Naive thymus-derived CD8-positive, alpha-beta T cell (primary cell): ENCODE measurements around the gene DAW1. TPM values are rescaled to one million over a fixed set of nuclear protein-coding genes. Genes with fewer than 3 reads are reported as not detected.

Experiments used
- ATAC-seq, 2 donors: fragments of 150-1000 bp; cut with Tn5 transposase in 1 of 2; sonication (Bioruptor Pico), chemical (Tn5 transposase) in 1 of 2; 1 replicate in 1 of 2; 2 replicates in 1 of 2; pipeline ENCODE4 v1.10.0; 2021; ENCODE audit warnings: mild to moderate bottlenecking in 2 of 2, moderate library complexity in 2 of 2
- POLR2A ChIA-PET: fragments of 350-600 bp; sonication (Branson Sonifier 250); formaldehyde crosslinking; loops from one replicate; lab custom pipeline; 2021; ENCODE audit warnings: antibody characterized with exemption; lab: Charles Lee
- DNase-seq, 10 donors: peaks; one replicate each; pipeline versions ENCODE4 v3.0.0 to v3.0.0-alpha.2; 2020 to 2022
- H3K27ac Mint-ChIP-seq, 10 donors: one replicate each; pipeline ENCODE4 v1.8.0; 2020 to 2022; ENCODE audit warnings: mild to moderate bottlenecking in 10 of 10, mixed read lengths in 10 of 10, moderate library complexity in 4 of 10, inconsistent platforms in 1 of 10
- H3K27me3 Mint-ChIP-seq, 5 donors: one replicate each; pipeline ENCODE4 v1.8.0; 2021 to 2022; ENCODE audit warnings: mixed read lengths in 5 of 5
- H3K36me3 Mint-ChIP-seq, 3 donors: one replicate each; pipeline ENCODE4 v1.8.0; 2020 to 2022; ENCODE audit warnings: mixed read lengths in 3 of 3, mild to moderate bottlenecking in 2 of 3, inconsistent platforms in 1 of 3
- H3K4me1 Mint-ChIP-seq, 4 donors: one replicate each; pipeline ENCODE4 v1.8.0; 2021 to 2022; ENCODE audit warnings: mixed read lengths in 4 of 4
- H3K4me3 Mint-ChIP-seq, 10 donors: one replicate each; pipeline ENCODE4 v1.8.0; 2020 to 2022; ENCODE audit warnings: mild to moderate bottlenecking in 10 of 10, mixed read lengths in 10 of 10, moderate library complexity in 6 of 10, inconsistent platforms in 1 of 10
- H3K9me3 Mint-ChIP-seq, 9 donors: one replicate each; pipeline ENCODE4 v1.8.0; 2020 to 2022; ENCODE audit warnings: mixed read lengths in 9 of 9, mild to moderate bottlenecking in 3 of 9, inconsistent platforms in 1 of 9, moderate library complexity in 1 of 9
- polyA plus RNA-seq, 3 donors: library from polyadenylated mRNA; unstranded; fragments of 300-500 nt; fragmentation: Illumina TruSeq; gene quantifications; one replicate each; pipeline ENCODE4 v1.2.3, GENCODE V29; 2021
- total RNA-seq, 8 experiments: library from RNA in 2 of 8; stranded (reverse) in 2 of 8; gene quantifications; one replicate each; pipeline ENCODE4 v1.2.3 and lab custom pipeline; 2021 to 2026

Gene DAW1
- total and polyA plus RNA-seq, 5 experiments from 2014 or later, result not detected

- ATAC-seq, result no peak
These were observed 68.0 kb downstream of the DAW1 start for GRCh38 chr2:227939271-227940027.

GRCh38 chr2:227942021-227942420 is 70.6 kb downstream of the DAW1 start:
- H3K36me3 Mint-ChIP-seq, result no peaks in the 10 kb centered on the region
- no peaks in the 10 kb centered on the region for H3K4me1 Mint-ChIP-seq
- no peak overlapping the region for H3K27ac Mint-ChIP-seq
- DNase-seq, result no peak
- peaks cover 0 to 17% (median 6%) of the 10 kb centered on the region in 9 donors for H3K9me3 Mint-ChIP-seq
- POLR2A ChIA-PET, result no interaction called here
- H3K4me3 Mint-ChIP-seq, result no peak overlapping the region
- peaks cover 0 to 13% (median 5%) of the 10 kb centered on the region in 5 donors for H3K27me3 Mint-ChIP-seq
- no peak for ATAC-seq

More at GRCh38 chr2:227939271-227940027, 68.0 kb downstream of the DAW1 start:
- H3K4me1 Mint-ChIP-seq, result no peaks in the 10 kb centered on the region
- no peak for DNase-seq
- peaks cover 0 to 10% (median 5%) of the 10 kb centered on the region in 9 donors for H3K9me3 Mint-ChIP-seq
- no peak overlapping the region for H3K27ac Mint-ChIP-seq
- H3K36me3 Mint-ChIP-seq, result peaks cover 0 to 4% (median 0%) of the 10 kb centered on the region in 3 donors
- no peak overlapping the region for H3K4me3 Mint-ChIP-seq
- peaks cover 0 to 19% (median 7%) of the 10 kb centered on the region in 5 donors for H3K27me3 Mint-ChIP-seq
- POLR2A ChIA-PET, result no interaction called here

- no peak for ATAC-seq
- Mint-ChIP-seq H3K4me3 (no peak overlapping the region), H3K36me3 (no peaks in the 10 kb centered on the region), H3K4me1 (no peaks in the 10 kb centered on the region), H3K27me3 (peaks cover 0 to 13% (median 2%) of the 10 kb centered on the region in 5 donors), H3K9me3 (peaks cover 0 to 17% (median 6%) of the 10 kb centered on the region in 9 donors), H3K27ac (no peak overlapping the region)
- POLR2A ChIA-PET, result no interaction called here
- DNase-seq, result no peak
These were observed 71.5 kb downstream of the DAW1 start for GRCh38 chr2:227942965-227943364.

- no peak for ATAC-seq
- POLR2A ChIA-PET, result no interaction called here
- no peak for DNase-seq
- Mint-ChIP-seq H3K4me1 (no peaks in the 10 kb centered on the region), H3K27ac (no peak overlapping the region), H3K4me3 (no peak overlapping the region), H3K9me3 (peaks cover 0 to 10% (median 2%) of the 10 kb centered on the region in 9 donors), H3K27me3 (no peaks in the 10 kb centered on the region), H3K36me3 (no peaks in the 10 kb centered on the region)
These were observed 88.9 kb downstream of the DAW1 start for GRCh38 chr2:227960317-227960716.

- POLR2A ChIA-PET, result no interaction called here
- ATAC-seq, result no peak
These were observed 100.3 kb downstream of the DAW1 start for GRCh38 chr2:227971619-227972230.

GRCh38 chr2:227973241-227973640 is 101.8 kb downstream of the DAW1 start:
- no peak overlapping the region for H3K4me3 Mint-ChIP-seq
- DNase-seq (no peak), ATAC-seq (no peak)
- POLR2A ChIA-PET, result no interaction called here
- H3K4me1 Mint-ChIP-seq, result no peaks in the 10 kb centered on the region
- H3K27ac Mint-ChIP-seq, result no peak overlapping the region
- H3K36me3 Mint-ChIP-seq, result no peaks in the 10 kb centered on the region
- H3K9me3 Mint-ChIP-seq, result peaks cover 0 to 6% (median 0%) of the 10 kb centered on the region in 9 donors
- peaks cover 0 to 8% (median 2%) of the 10 kb centered on the region in 5 donors for H3K27me3 Mint-ChIP-seq

More at GRCh38 chr2:227971619-227972230, 100.3 kb downstream of the DAW1 start:
- Mint-ChIP-seq H3K27ac (no peak overlapping the region), H3K27me3 (peaks cover 0 to 17% (median 2%) of the 10 kb centered on the region in 5 donors), H3K4me3 (no peak overlapping the region), H3K4me1 (no peaks in the 10 kb centered on the region), H3K9me3 (peaks cover 0 to 14% (median 0%) of the 10 kb centered on the region in 9 donors), H3K36me3 (no peaks in the 10 kb centered on the region)
- DNase-seq, result no peak

Other genes starting within 250 kb of the DAW1 start
- not detected for gene SCYGR5, start 204.8 kb upstream of the DAW1 start, total RNA-seq
- gene SCYGR5, start 204.8 kb upstream of the DAW1 start, polyA plus RNA-seq, result not detected
- gene SLC19A3, start 153.6 kb upstream of the DAW1 start, total RNA-seq, result not detected
- not detected for gene SLC19A3, start 153.6 kb upstream of the DAW1 start, polyA plus RNA-seq
- not detected for gene SCYGR6, start 146.9 kb upstream of the DAW1 start, total RNA-seq
- gene SCYGR6, start 146.9 kb upstream of the DAW1 start, polyA plus RNA-seq, result not detected
- not detected for gene SCYGR7, start 143.3 kb upstream of the DAW1 start, total RNA-seq
- gene SCYGR7, start 143.3 kb upstream of the DAW1 start, polyA plus RNA-seq, result not detected
- not detected for gene SCYGR8, start 125.7 kb upstream of the DAW1 start, total RNA-seq
- not detected for gene SCYGR8, start 125.7 kb upstream of the DAW1 start, polyA plus RNA-seq
- gene CCL20, start 57.8 kb upstream of the DAW1 start, total RNA-seq, result not detected
- not detected for gene CCL20, start 57.8 kb upstream of the DAW1 start, polyA plus RNA-seq